Right renal cortex interstitium (tissue), 3 donors: Measurements from ENCODE around the gene SEC22C. TPM values are rescaled to one million over a fixed set of nuclear protein-coding genes. Genes with fewer than 3 reads are reported as not detected.

ENCODE experiments used
- DNase-seq, 3 donors: peaks; one replicate each; pipeline ENCODE4 v3.0.0-alpha.2; 2013; ENCODE audit warnings: low read depth in 3 of 3, low spot score in 2 of 3
- polyA plus RNA-seq, 3 donors: library from polyadenylated mRNA; unstranded; fragments of 120-200 nt; gene quantifications; one replicate each; pipeline ENCODE4 v1.2.1, GENCODE V29; 2013; ENCODE audit not compliant: insufficient read length in 3 of 3

Gene SEC22C
- polyA plus RNA-seq, 3 donors, result 41.0 to 45.8 (median 44.6) TPM

GRCh38 chr3:42501321-42501680 lies 80.5 kb downstream of the SEC22C start:
- no peak for DNase-seq

GRCh38 chr3:42500909-42501308 lies 80.9 kb downstream of the SEC22C start:
- no peak for DNase-seq

- no peak for DNase-seq
These were observed 81.7 kb downstream of the SEC22C start for GRCh38 chr3:42500091-42500490.

GRCh38 chr3:42499478-42499871 lies 82.3 kb downstream of the SEC22C start:
- no peak for DNase-seq

GRCh38 chr3:42498791-42499477 lies 82.8 kb downstream of the SEC22C start:
- DNase-seq, result no peak

GRCh38 chr3:42498034-42498433 lies 83.7 kb downstream of the SEC22C start:
- DNase-seq, result no peak

Other genes starting within 250 kb of the SEC22C start
- not detected for gene LYZL4, start 171.4 kb downstream of the SEC22C start, polyA plus RNA-seq
- 1 to 10 TPM in 1 of 3 donors, under 1 TPM in 2; 0.74 to 1.3 (median 0.93) TPM for gene VIPR1, start 79.3 kb downstream of the SEC22C start, polyA plus RNA-seq
- 10 to 100 TPM; 24.3 to 24.6 (median 24.5) TPM for gene SS18L2, start 8.9 kb upstream of the SEC22C start, polyA plus RNA-seq
- gene NKTR, start 18.7 kb upstream of the SEC22C start, polyA plus RNA-seq, result 10 to 100 TPM; 57.4 to 67.2 (median 63.6) TPM
- 10 to 100 TPM; 14.5 to 15.6 (median 15.2) TPM for gene ZBTB47, start 71.7 kb upstream of the SEC22C start, polyA plus RNA-seq
- not detected for gene KLHL40, start 103.6 kb upstream of the SEC22C start, polyA plus RNA-seq
- gene HHATL, start 120.8 kb upstream of the SEC22C start, polyA plus RNA-seq, result under 1 TPM; 0.28 to 0.82 (median 0.35) TPM
- gene CCDC13, start 191.3 kb upstream of the SEC22C start, polyA plus RNA-seq, result 1 to 10 TPM; 2.4 to 4.0 (median 2.4) TPM
- 100 to 1,000 TPM; 168 to 202 (median 185) TPM for gene HIGD1A, start 222.5 kb upstream of the SEC22C start, polyA plus RNA-seq
- 1 to 10 TPM; 1.8 to 2.0 (median 1.9) TPM for gene ACKR2, start 227.5 kb upstream of the SEC22C start, polyA plus RNA-seq